A673 (cell line): Measurements from ENCODE around the gene EXOC6B.

Experiments
- CTCF ChIP-seq: fragments of 300-800, 200-600 bp; sonication (generic); conservative IDR thresholded peaks from 2 replicates; pipeline ENCODE4 v1.5.1; 2017; ENCODE audit warnings: low read depth, mild to moderate bottlenecking, antibody characterized with exemption, low read length, moderate library complexity, mixed read lengths
- EZH2 ChIP-seq: fragments of 200-600 bp; sonication (generic); IDR thresholded peaks from 2 replicates; pipeline ENCODE4 v1.6.1; 2017; ENCODE audit warnings: borderline replicate concordance, low read depth, mild to moderate bottlenecking, mixed read lengths, antibody characterized with exemption, low read length; ENCODE audit not compliant: poor library complexity, severe bottlenecking

GRCh38 chr2:72144274-72144631, 681.6 kb downstream of the EXOC6B start:
- TF ChIP-seq CTCF (no peak), EZH2 (no peak)
